CD4-positive, alpha-beta T cell treated with Interleukin-2 at 100 ng/mL for 4 hours (primary cell): ENCODE data around the gene MTA2.
"Not testable (repeated sequence)": the region's sequence is repeated elsewhere in the genome, so short reads cannot be mapped to it uniquely, and the experiment has no call there.

Experiments used
- DNase-seq: peaks from one replicate; pipeline ENCODE4 v3.0.0-alpha.2; 2020; ENCODE audit warnings: low spot score

The MTA2 gene

DNA sequence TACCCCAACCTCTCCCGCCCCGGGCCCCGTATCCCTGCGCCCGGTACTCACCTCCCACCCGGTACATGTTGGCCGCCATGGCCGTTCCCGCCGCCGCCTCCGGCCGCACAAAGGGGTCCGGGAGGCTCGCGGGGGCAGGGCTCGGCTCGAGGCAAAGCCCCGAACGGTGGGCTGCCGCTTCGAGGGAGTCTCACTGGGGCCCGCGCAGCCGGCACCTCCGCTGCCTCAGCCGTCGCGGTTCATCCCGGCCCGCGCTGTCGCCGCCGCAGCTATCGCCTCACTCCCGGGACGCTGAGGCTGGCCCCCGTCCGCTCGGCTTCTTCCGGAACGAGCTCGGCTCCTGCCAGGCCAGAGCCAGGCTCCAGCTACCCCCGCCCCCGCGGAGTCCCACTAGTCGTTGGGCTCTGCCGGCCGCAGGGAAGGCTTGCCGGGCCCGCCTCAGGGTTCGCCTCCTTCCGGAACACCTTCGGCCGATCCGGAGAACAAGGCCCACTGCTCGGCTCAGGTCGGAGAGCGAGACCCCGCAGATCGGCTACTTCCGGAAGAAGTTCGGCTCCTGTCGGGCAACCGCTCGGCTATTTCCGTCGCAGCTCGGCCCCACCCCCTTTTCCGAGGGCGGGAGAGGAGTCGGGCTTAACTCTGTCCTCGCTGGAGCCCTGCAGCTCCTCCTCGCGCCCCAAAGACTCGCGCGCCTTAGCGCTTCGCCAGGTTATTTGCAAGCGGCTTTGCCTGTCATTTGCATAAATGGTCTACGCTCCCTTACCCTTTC is at the start of gene MTA2:
Gene MTA2 (minus strand): TSS at position 494 of the 769 bp plus-strand sequence. CDS start 415 bp downstream, at position 79.
- peak; percentile 99 for DNase-seq

DNA sequence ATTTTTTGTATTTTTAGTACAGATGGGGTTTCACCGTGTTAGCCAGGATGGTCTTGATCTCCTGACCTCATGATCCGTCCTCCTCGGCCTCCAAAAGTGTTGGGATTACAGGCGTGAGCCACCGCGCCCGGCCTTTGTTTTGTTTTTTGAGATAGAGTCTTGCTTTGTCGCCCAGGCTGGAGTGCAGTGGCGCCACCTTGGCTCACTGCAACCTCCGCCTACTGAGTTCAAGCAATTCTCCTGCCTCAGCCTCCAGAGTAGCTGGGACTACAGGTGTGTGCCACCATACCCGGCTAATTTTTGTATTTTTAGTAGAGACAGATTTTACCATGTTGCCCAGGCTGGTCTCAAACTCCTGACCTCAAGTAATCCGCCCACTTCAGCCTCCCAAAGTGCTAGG is 48.6 kb upstream of the MTA2 start:
- DNase-seq: not testable (repeated sequence)

DNA sequence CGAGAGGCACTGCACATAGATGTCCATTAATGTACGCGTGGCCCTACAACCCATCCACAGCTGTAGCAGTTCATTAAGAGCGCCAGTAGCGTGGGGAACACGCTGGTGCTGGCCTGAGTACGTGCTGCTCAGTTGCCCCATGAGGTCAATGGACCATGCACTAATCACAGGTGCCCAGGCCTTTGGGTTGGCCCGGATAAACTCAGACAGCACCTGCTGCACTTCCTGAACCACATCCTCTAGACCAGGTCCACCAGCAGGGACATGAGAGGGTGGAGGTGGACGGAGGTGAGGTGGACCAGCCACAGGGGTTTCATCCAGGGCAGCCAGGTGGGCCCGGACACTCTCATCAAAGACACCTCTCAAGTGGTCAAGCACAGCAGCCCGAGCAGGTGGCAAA is 47.8 kb upstream of the MTA2 start:
- DNase-seq: no peak

DNA sequence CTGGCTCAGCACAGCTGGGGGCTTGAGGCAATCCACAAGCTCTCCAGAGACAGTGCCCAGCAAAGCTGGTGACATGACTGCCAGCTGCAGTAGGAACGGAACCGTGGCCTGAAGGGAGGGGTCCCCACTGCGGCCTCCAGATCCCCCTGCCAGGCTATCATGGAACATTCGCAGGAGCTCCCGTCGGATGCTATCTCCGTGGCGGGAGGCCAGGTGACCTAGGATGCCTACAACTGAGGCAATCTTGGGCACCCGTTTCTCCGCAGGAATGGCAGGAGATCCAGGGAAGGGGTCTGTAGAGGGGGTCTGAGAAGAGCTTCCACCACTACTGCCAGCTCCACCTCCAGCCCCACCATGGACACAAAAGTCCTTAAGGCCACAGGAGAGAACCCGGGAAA is 47.3 kb upstream of the MTA2 start:
- DNase-seq: no peak

DNA sequence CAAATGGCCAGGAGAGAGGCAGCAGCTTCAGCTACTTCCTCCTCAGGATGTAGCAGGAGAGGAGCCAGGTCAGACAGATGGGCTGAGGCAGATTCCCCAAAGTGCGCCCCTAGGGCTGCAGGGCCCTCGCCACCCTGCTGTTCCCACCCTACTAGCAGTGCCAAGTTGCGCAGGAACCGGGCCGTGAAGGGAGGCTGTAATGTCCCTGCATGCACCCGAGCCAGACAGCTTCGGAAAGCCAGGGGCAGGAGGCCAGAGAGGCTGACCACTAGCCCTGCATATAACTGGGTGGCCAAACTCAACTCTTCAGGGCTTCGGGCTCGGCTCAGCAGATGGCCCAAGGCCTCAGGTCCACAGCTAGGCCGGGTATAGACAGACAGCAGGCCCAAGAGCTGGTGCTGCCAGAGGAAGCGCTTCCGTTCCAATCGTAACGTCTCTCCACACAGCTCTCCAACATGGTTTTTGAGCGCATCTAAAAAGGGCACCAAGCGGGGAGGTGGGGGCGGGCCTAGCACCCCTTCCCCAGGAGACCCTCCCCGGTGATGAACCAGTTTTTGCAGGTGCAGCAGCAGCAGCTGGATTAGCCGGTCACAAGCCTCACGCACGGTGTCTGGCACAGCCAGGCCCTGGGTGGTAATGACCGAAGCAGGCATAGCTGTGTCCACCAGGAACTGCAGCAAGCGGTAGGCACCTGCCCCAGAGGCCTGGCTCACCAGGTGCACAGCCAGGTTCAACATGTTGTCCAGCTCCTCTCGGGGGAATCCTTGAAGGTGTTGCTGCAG is 46.7 kb upstream of the MTA2 start:
- no peak for DNase-seq

DNA sequence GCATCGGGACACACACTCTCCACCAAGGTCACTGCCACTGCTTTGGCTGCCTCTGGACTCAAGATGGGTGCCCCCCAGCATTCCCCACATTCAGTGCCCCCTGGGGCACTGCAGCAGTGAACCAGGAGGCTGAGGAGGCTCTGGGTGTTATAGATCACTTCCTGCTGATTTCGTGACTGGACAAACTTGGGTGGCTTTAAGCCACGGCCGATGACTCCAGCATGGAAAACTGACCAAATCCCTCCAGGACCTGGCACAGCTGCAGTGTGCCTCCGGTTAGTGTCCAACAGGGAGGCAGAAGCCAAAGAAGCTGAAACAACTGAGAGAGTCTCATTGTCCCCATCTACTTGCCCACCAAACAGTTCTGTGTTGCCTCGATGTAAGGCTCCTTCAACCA is 45.9 kb upstream of the MTA2 start:
- no peak for DNase-seq

DNA sequence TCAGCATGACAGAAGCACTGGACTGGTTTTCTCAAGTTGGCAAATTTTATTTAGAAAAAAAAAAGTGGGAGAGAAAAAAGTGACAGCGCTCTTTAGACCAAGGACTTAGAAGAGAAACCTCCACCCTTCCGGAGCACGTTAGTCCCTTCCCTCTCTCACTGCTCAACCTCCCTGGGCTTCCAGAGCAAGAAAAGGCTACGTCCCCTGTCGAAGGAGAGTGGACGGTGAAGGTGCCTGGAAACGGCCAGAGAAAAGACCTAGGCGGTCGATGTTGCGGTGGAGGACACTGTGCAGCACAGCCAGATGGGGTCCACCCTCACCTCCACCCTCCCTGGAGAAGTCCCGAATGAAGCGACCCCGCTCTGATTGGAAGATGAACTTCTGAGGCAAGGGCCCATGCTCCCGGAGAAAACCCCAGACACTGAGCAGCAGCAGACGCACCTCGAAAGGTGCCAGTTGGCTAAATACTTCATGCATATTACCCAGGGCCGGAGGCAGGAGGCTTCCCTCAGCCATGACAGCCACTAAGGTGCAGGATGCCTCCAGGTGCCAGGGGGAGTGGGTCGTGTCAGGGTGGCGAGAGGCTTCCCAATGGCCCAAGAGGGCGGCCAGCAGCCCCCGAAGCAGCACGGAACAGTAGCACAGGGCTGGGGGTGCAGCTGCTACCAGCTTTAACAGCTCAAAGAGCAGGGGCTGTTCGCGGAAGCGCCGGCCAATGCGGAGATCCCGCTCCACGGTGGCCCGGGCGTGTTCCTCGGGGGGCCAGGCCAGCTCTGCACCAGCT is 45.4 kb upstream of the MTA2 start:
- DNase-seq: no peak

DNA sequence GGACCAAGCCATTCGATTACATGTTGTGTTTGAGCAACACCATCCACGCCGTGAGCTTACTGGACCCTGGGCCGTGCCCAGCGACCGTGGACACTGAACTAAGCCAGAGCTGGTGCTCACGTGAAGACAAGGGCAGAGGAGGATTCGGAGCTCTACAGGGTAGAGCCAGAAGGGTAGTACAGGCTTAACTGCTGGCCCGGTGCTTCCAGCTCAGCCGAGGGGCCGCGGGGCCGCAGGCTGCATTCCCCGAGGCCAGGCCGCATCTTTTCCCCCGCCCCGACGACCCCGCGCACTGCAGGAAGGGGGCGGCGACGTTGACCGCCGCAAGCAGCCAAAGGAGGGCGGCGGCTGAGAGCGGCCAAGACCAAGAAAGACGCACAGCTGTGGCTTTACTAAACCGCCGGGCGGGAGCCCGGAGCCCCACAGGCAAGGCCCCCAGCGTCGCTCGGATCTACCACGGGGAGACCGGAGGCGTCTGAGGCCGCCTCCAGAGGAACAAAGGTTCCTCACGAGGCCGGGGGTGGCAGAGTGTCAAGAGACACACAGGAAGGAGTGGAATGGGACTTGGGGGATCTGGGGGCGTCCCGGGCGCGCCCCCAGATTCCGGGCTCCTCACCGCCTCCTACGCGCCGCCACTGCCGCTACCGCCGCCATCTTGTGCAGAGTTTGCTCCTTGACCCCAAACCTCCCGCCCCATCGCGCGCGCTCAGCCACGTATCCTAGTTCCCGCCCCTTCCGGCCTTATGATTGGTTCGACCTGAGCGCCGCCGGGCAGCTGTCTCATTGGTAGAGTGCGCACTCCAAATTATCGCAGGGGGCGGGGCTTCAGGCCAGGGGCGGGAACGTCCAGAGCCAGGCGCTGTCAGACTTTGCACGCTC is 44.5 kb upstream of the MTA2 start, which contains the start of gene GANAB:
Gene GANAB (minus strand): TSS at position 668 of the 879 bp plus-strand sequence. CDS start 14 bp downstream, at position 654.
- DNase-seq: peak; percentile 99

DNA sequence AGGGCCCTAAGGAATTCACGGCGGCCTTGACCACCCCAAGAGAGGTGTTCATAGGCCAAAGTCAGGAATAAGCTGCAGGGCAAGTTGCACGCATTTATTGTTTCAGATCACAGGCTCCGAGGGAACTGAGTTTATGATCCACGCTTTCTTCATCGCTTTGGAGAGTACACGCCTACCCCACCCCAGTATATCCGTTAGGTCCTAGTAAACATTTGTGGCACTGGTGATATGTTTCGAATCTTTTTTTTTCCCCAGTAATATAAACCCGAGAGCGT is 43.9 kb upstream of the MTA2 start:
- DNase-seq: no peak

DNA sequence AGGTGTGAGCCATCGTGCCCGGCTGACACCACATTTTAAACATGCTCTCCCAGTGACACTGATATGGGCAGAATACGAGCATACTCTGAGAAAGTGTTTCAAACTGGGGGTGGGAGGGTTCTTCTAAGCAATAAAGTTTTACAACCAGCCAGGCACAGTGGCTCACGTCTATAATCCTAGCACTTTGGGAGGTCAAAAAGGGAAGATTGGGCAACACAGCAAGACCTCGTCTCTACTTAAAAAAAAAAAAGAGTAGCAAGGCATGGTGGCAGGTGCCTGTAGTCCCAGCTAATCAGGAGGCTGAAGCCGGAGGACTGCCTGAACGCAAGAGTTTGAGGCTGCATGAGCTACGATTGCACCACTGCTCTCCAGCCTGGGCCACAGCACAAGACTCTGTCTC is 42.6 kb upstream of the MTA2 start:
- no peak for DNase-seq

DNA sequence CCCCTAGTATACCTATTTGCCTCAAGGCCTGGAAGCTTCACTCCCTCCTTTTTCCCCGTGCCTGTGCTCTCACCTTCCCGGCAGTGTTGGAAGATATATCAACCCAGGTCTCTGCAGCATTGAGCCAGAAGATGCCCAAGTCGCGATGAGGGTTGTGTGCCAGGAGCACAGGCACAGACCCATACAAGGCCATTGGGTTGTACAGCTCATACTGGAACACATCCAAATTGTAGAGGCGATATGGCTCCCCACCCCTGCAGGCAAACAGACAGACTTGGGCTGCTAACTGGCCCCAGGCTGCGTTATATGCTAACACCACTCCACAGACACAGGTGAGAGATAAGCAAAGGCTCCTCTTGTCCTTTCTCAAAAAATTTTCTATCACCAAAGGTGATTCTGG is 30.8 kb upstream of the MTA2 start:
- no peak for DNase-seq

DNA sequence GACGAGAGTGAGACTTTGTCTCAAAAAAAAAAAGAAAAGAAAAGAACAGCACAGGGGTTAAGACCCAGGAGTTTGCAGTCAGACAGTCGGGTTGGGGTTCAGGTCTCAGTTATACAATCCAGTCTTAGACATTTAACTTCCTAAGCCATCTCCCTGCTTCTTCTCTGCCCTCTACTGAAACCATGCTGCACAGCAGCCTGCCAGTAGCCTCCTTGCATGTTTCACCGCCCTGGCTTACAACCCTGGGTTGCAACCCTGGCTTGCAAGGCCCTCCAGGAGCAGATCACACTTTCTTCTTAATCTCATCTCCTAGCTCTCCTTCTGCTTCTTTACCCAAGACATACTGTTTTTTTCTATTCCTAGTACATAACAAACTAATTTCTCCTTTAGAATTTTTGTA is 26.0 kb upstream of the MTA2 start:
- no peak for DNase-seq

DNA sequence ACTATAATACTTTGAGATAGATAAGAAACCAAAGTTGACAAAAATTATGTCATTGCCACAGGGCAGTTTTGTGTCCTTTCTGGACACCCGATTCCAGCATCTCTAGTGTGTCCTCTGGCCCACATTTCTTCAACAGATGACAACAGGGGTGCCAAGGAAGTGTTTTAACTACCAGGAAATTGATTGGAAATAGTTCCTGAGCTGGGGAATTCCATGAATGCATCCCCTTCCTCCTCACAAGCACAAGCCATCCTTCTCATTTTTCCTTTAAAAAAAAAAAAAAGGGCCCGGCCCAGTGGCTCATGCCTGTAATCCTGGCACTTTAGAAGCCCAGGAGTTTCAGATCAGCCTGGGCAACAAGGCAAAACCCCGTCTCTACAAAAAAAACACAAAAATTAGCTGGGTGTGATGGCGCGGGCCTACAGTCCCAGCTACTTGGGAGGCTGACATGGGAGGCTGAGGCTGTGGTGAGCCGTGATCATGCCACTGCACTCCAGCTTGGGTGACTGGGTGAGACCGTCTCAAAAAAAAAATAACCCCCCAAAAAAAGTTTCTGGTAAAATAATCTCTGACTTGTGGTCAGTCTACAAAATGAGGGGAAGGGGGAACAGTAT is 20.9 kb upstream of the MTA2 start:
- no peak for DNase-seq

DNA sequence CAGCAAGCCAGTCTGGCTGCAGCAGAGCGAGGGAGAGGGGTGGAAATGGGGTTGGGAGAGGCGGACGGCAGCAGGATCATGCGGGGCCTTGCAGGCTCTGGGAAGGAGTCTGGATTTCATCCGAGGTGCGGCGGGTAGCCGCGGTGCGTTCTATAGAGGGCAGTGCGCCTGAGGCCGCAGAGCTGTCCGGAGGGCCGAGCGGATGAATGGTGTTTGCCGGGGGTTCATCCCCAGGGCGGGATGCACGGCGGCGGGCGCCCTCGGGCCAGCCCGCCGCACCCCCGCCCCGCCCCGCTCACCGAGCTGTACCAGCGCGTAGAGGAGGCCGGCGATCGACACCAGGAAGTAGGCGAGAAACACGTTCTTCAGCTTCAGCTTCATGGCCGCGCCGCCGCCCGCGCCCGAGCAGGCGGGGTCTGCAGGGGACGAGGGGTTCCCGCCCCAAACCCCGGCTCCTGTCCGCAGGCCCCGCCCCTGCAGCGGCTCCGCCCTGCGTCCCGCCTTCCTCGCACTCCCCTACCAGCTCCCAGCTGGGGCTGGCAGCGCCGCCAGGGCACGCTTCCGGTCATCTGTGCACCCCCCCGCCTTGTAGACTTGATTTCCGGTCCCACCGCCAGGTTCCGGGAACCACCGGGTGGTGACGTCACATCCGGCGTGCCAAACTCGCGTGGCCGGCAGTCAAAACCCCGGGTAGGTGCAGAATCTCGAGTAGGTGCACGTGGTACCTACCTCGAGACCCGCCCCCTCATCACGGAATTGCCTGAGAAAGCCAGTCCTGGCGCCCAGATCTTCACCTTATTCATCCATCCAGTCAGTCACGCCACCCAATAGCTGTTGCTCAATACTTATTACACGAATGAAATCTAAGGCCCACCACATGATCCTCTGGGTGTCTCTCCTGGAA is 20.2 kb upstream of the MTA2 start, which contains the start of gene B3GAT3:
Gene B3GAT3 (minus strand): TSS at position 420 of the 904 bp plus-strand sequence. CDS start 39 bp downstream, at position 381.
- peak; percentile 97 for DNase-seq

DNA sequence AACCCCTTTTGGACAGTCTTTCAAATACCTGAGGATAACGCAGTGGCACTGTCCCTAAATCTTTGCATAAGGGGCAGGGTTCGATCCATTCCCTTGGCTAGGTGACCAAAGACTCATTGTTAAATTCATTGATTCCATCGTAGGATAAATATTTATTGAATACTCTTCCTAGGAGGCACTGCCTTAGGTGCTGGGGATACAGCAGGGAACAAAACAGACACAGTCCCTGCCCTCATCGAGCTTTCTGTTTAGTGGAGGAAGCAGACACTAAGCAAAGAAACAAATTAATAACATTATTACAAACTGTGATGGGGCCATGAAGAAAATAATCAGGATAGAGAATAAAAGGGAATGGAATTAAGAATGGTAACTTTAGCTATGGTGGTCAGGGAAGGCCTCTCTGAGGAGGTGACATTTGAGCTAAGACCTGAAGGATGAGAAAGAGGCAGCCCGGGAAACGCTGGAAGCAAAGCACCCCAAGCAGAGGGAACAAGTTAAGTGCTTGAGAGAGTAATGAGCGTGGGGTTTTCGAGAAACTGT is 19.4 kb upstream of the MTA2 start:
- no peak for DNase-seq

DNA sequence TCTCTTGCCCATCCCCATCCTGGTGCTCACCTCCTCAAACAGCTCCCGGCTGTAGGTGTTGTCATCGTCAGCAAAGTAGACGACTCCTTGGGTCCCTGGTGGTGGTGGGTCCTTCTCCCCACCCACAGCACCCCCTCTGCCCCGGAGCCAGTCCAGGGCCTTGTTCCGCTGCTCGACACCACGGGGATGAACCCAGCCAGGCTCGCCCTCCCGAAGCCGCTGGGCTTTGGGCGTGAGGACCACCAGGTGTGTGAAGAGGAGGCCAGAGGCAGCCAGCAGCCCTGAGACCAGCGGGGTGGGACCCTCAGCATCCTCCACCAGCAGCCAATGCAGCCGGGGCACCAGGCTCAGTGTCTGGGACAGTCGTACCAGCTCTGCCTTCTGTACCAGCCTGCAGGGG is 15.3 kb upstream of the MTA2 start:
- not testable (repeated sequence) for DNase-seq

DNA sequence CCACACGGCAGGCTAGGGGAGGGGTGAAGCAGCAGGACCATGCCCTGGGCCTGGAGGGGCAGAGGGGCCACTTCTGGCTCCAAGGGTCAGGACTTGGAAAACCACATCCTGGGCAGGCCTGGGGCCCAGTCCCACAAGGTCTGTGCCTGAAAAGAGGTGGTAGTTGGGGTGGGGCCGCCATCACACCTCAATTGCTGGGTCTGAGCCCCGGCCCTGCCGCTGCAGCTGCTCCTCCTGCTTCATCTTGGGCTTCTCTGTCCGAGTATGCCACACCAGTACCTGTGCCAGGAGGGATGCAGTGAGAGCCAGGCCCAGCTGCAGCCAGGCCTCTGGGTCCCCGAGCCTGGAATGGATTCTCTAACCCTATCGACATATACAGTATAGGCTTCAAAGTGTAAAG is 13.9 kb upstream of the MTA2 start:
- no peak for DNase-seq

DNA sequence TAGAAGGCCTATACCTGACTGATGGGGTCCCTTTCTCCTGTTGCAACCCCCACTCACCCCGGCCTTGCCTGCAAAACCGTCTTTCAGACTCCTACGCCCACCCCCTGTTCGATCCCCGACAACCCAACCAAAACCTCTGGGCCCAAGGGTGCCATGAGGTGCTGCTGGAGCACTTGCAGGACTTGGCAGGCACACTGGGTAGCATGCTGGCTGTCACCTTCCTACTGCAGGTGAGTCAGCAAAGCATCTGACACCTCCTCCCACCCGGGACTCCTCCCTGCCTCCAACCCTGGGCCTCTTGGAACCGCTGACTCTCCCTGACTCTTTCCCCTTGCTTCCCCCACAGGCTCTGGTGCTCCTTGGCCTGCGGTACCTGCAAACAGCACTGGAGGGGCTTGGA is 12.6 kb upstream of the MTA2 start:
- peak; percentile 34 for DNase-seq

DNA sequence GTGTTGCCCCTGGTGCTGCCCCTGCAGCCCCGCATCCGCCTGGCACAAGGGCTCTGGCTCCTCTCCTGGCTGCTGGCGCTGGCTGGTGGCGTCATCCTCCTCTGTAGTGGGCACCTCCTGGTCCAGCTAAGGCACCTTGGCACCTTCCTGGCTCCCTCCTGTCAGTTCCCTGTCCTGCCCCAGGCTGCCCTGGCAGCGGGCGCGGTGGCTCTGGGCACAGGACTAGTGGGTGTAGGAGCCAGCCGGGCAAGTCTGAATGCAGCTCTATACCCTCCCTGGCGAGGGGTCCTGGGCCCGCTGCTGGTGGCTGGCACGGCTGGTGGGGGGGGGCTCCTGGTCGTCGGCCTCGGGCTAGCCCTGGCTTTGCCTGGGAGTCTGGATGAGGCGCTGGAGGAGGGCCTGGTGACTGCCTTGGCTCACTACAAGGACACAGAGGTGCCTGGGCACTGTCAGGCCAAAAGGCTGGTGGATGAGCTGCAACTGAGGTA is 11.7 kb upstream of the MTA2 start:
- DNase-seq: no peak
